ENCODE results near the gene SPAG16.

The SPAG16 gene

DNA sequence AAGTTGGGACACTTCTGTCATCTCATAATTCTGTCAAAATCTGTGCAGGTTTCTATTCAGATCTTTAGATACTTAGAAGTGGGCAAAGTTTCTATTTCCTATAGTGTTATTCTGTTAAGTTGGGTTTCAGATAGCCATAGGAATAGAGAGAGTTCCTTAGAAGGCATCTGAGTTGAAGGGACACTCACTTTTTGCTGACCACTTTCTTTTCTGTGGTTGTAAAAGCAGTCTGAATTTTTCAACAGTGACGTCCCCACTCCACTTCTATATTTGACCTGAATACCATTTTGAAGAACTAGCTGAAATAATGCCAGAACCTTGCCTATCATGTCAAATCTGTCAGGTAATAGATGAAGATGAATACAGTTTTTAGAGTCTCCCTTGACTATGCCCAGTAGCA is 267.3 kb downstream of the SPAG16 start:
- TF ChIP-seq, protein P1, sequence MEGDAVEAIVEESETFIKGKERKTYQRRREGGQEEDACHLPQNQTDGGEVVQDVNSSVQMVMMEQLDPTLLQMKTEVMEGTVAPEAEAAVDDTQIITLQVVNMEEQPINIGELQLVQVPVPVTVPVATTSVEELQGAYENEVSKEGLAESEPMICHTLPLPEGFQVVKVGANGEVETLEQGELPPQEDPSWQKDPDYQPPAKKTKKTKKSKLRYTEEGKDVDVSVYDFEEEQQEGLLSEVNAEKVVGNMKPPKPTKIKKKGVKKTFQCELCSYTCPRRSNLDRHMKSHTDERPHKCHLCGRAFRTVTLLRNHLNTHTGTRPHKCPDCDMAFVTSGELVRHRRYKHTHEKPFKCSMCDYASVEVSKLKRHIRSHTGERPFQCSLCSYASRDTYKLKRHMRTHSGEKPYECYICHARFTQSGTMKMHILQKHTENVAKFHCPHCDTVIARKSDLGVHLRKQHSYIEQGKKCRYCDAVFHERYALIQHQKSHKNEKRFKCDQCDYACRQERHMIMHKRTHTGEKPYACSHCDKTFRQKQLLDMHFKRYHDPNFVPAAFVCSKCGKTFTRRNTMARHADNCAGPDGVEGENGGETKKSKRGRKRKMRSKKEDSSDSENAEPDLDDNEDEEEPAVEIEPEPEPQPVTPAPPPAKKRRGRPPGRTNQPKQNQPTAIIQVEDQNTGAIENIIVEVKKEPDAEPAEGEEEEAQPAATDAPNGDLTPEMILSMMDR (IDR thresholded peaks at IDR 0.05; ENCODE audit: low read depth, low read length), result no peak
- no peak for DNase-seq (ENCODE audit: low read depth, low spot score)
- no peak overlapping the region for H3K4me3 ChIP-seq (ENCODE audit: low read depth, low read length)
- in situ Hi-C loops (cut with HindIII; ENCODE audit: low sequenced_read_pairs), result no loop called here

DNA sequence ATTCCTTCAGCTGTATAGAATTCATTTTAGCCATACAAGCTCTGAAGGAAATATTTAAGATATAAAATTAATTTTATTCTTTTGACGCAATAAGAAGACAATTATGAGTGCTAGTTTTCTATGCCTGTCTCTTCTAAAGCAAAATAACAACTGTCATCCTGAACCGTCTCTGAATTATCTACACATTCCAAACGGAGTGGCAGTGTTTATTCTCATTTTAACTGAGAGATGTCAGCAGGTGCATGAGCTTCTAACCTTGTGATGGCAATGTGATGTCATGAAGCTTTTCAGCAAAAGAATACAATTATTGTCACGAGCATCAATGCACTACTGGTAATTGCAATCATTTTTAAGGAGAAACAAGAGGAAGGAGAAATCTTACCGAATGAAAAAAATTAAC is 274.8 kb downstream of the SPAG16 start:
- no peak overlapping the region for H3K4me3 ChIP-seq (ENCODE audit: low read depth, low read length)
- TF ChIP-seq, protein P1 (IDR thresholded peaks at IDR 0.05; ENCODE audit: low read depth, low read length), result no peak
- DNase-seq (ENCODE audit: low read depth, low spot score), result no peak
- in situ Hi-C loops (cut with HindIII; ENCODE audit: low sequenced_read_pairs), result no loop called here

DNA sequence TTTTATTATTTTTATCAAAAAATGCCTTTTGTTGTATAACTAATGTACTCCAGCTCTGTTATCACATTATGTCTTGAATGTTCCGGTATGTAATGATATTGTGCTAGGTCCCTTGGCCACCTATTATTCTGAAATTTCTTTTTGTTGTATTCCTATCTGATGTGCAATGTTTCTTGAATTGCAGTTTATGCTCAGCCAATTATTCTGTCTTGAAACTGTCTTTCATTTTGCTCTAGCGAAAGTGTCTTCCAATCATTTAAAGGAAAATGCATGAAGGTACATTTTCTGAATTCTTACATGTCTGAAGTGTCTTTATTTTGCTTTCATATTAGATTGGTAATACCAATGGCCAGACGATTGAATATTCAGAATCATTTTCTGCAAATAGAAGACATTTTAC is 277.5 kb downstream of the SPAG16 start:
- no peak overlapping the region for H3K4me3 ChIP-seq (ENCODE audit: low read depth, low read length)
- in situ Hi-C loops (cut with HindIII; ENCODE audit: low sequenced_read_pairs), result no loop called here
- TF ChIP-seq, protein P1 (IDR thresholded peaks at IDR 0.05; ENCODE audit: low read depth, low read length), result no peak
- no peak for DNase-seq (ENCODE audit: low read depth, low spot score)

DNA sequence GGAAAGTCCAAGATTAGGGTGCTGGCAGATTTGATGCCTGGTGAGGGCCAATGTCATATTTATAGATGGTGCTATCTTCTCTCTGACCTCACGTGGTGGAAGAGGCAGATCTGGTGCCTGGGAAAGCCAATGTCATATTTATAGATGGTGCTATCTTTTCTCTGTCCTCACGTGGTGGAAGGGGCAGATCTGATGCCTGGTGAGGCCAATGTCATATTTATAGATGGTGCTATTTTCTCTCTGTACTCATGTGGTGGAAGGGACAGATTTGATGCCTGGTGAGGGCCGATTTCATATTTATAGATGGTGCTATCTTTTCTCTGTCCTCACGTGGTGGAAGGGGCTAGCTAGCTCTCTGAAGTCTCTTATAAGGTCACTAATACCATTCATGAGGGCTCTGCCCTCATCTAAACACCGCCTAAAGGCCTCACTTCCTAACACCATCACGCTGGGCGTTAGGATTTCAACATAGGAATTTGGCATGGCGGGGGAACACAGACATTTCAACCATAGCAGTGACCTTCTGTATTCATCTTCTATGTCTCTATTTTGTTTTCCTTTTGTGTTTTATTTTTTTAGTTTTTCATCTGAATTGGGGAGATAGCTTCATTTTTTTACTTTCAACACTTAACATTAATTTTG is 278.4 kb downstream of the SPAG16 start:
- in situ Hi-C loops (cut with HindIII; ENCODE audit: low sequenced_read_pairs), result no loop called here

DNA sequence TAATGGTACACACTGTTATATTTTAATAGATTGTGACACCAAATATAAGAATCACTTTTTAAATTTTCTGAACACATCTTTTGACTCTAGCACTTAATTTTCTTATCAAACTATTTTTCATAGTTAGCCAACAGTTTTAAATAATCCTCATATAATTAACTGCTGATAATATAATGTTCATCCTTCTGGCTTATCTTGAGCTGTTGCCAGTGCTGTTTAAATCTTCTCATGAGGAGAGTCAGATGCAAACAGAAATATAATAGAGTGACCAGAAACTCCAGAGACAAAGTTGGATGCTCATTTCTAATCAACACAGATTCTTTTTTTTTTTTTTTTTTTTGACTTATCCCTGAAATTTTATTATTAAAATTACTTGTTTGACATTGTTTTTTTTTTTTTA is 282.6 kb downstream of the SPAG16 start:
- in situ Hi-C loops (cut with HindIII; ENCODE audit: low sequenced_read_pairs), result no loop called here
- H3K4me3 ChIP-seq (ENCODE audit: low read depth, low read length), result no peak overlapping the region
- no peak for DNase-seq (ENCODE audit: low read depth, low spot score)
- TF ChIP-seq, protein P1 (IDR thresholded peaks at IDR 0.05; ENCODE audit: low read depth, low read length), result no peak

More for the DNA sequence above, 278.4 kb downstream of the SPAG16 start:
- H3K4me3 ChIP-seq (ENCODE audit: low read depth, low read length), result no peak overlapping the region
- DNase-seq (ENCODE audit: low read depth, low spot score), result no peak
- TF ChIP-seq, protein P1 (IDR thresholded peaks at IDR 0.05; ENCODE audit: low read depth, low read length), result no peak

DNA sequence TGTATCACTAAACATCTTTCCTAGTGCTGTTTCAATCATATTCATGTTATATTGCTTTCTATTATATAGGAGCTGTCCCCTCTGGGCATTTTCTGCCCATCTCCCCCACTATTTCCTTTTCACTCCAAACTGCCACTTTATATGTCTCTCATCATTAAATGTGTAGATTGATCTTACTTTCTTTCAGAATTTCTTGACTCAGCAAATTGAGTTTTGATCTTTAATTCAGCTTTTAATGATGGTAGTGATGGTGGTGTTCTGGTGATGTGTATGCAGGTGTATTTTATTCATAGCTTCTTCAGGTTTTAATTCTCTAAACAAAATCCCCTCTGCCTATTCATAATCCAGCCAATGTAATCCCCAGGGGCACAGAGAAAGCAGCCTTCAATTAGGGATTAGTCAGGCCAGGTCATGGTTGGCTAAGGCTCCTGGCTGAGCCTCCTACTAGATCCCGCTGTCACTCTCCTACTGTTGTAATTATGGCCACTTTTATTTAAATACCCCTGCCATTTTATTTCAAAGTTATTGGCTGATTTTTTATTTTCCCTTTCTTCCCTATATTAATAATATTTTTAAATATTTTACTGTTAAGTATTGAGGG is 325.4 kb downstream of the SPAG16 start:
- H3K4me3 ChIP-seq (ENCODE audit: low read depth, low read length), result no peak overlapping the region
- TF ChIP-seq, protein P1 (IDR thresholded peaks at IDR 0.05; ENCODE audit: low read depth, low read length), result no peak
- in situ Hi-C loops (cut with HindIII; ENCODE audit: low sequenced_read_pairs), result no loop called here
- DNase-seq (ENCODE audit: low read depth, low spot score), result no peak
